ENCODE results near the gene WNT5B. TPM values are rescaled to one million over a fixed set of nuclear protein-coding genes. Genes with fewer than 3 reads are reported as not detected.

The WNT5B gene
- total RNA-seq, 2 donors from 2014 or later, result 0.71 to 6.1 TPM

DNA sequence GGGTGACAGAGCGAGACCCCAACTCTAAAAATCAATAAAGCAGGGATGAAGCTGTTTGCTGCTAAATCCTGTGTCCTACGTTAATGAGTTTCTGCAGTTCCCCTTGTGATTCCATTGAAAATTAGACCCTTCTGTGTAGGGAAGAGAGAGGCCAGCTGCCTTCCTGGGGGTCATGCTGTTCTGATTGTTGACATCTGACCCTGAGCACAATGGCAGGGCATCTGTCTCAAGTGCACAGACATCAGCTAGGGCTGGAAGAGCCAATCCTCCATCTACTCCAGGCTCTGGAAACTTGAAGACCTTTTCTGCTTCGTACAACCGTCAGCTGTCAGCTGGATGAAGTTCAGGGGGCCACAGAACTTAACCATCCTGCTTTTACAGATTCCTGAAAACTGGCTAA, 44.7 kb upstream of the WNT5B start:
- Mint-ChIP-seq H3K4me1 (peaks cover 33% of the 10 kb centered on the region), H3K9me3 (no peaks in the 10 kb centered on the region), H3K27me3 (ENCODE audit: insufficient read depth) (peaks cover 99% of the 10 kb centered on the region), H3K4me3 (no peak overlapping the region), H3K36me3 (ENCODE audit: low read depth) (no peaks in the 10 kb centered on the region), H3K27ac (no peak overlapping the region)
- TF ChIP-seq, protein P1, sequence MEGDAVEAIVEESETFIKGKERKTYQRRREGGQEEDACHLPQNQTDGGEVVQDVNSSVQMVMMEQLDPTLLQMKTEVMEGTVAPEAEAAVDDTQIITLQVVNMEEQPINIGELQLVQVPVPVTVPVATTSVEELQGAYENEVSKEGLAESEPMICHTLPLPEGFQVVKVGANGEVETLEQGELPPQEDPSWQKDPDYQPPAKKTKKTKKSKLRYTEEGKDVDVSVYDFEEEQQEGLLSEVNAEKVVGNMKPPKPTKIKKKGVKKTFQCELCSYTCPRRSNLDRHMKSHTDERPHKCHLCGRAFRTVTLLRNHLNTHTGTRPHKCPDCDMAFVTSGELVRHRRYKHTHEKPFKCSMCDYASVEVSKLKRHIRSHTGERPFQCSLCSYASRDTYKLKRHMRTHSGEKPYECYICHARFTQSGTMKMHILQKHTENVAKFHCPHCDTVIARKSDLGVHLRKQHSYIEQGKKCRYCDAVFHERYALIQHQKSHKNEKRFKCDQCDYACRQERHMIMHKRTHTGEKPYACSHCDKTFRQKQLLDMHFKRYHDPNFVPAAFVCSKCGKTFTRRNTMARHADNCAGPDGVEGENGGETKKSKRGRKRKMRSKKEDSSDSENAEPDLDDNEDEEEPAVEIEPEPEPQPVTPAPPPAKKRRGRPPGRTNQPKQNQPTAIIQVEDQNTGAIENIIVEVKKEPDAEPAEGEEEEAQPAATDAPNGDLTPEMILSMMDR (conservative IDR thresholded peaks at IDR 0.05), result no peak
- Histone ChIP-seq H3K4me3 (ENCODE audit: low read length) (no peak overlapping the region), H3K27ac (ENCODE audit: low read depth, low read length) (peak overlapping the region; percentile 89), H3K9ac (ENCODE audit: extremely low read depth, low read length, poor library complexity, severe bottlenecking) (no peak overlapping the region), H3K27me3 (ENCODE audit: control insufficient read depth, insufficient read depth, low read length, poor library complexity, severe bottlenecking) (peaks cover 94% of the 10 kb centered on the region), H3K36me3 (ENCODE audit: control insufficient read depth, insufficient read depth, low read length) (no peaks in the 10 kb centered on the region), H3K9me3 (ENCODE audit: control insufficient read depth, low read length) (no peaks in the 10 kb centered on the region), H3K4me1 (ENCODE audit: control insufficient read depth, insufficient read depth, low read length) (peaks cover 21% of the 10 kb centered on the region)
- WGBS, 2 experiments (ENCODE audit: insufficient coverage in 1 of 2, insufficient read length in 1 of 2), result 57 to 84% methylated on average over 4 of the region's 4 CpGs
- DNase-seq, result no peak

DNA sequence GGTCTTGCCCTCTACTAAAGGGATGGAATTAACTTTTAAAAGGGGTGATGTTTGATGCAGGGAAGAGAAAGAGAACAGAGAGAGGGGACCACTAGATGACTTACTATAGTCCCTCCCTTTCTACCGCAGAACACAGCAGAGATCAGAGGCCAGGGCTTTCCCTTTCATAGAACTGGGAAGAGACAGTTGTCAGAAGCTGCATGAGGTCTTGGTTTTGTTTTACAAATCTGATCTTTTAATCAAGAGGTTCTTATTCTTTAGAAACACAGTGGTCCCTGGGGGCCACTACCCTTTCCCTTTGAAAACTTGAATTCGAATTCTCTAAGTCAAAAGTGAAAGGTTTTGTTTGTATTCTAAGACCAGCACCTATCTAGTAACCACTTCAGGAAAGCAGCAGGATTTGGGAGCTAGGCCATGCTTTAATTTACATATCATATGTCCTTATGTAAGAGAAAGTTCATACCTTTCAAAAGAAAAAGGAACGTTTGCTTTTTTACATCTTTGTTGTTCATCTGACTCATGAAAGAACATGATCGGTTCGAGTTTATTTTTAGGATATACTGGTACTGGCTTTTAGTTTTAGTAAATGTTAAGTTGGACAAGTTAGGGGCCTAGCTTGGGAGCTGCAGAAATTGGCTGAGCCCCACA, 41.0 kb upstream of the WNT5B start:
- H3K36me3 Mint-ChIP-seq (ENCODE audit: low read depth), result peaks cover 4% of the 10 kb centered on the region
- 16 to 24% methylated on average over 4 to 5 of the region's 5 CpGs for WGBS, 2 experiments (ENCODE audit: insufficient coverage in 1 of 2, insufficient read length in 1 of 2)
- DNase-seq, result no peak
- no peak overlapping the region for H3K9ac ChIP-seq (ENCODE audit: extremely low read depth, low read length, poor library complexity, severe bottlenecking)
- peaks cover 97% of the 10 kb centered on the region for H3K27me3 Mint-ChIP-seq (ENCODE audit: insufficient read depth)
- no peaks in the 10 kb centered on the region for H3K9me3 Mint-ChIP-seq
- H3K27ac Mint-ChIP-seq, result no peak overlapping the region
- no peaks in the 10 kb centered on the region for H3K9me3 ChIP-seq (ENCODE audit: control insufficient read depth, low read length)
- H3K4me3 ChIP-seq (ENCODE audit: low read length), result no peak overlapping the region
- TF ChIP-seq, protein P1 (conservative IDR thresholded peaks at IDR 0.05), result no peak
- peaks cover 47% of the 10 kb centered on the region for H3K4me1 Mint-ChIP-seq
- peaks cover 15% of the 10 kb centered on the region for H3K4me1 ChIP-seq (ENCODE audit: control insufficient read depth, insufficient read depth, low read length)
- no peak overlapping the region for H3K4me3 Mint-ChIP-seq
- peaks cover 86% of the 10 kb centered on the region for H3K27me3 ChIP-seq (ENCODE audit: control insufficient read depth, insufficient read depth, low read length, poor library complexity, severe bottlenecking)
- H3K27ac ChIP-seq (ENCODE audit: low read depth, low read length), result no peak overlapping the region
- H3K36me3 ChIP-seq (ENCODE audit: control insufficient read depth, insufficient read depth, low read length), result no peaks in the 10 kb centered on the region

DNA sequence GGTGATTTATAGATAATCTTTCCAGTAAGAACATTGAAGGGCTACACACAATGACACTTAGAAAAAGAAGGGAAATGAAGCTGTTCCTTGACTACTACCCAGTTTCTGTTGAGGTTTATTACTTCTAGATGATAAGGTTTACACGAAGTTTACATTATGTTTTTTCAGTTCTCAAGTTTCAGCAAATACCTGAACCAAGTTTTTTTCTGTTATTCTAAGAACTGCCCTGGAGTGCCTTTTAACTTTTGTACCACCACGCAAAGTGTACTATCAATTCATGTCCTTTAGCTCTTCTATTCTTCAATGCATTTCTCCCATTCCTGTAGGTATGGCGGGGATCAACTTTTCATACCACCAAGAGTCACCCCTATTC, 40.5 kb upstream of the WNT5B start:
- Histone ChIP-seq H3K4me1 (ENCODE audit: control insufficient read depth, insufficient read depth, low read length) (peaks cover 16% of the 10 kb centered on the region), H3K27me3 (ENCODE audit: control insufficient read depth, insufficient read depth, low read length, poor library complexity, severe bottlenecking) (peaks cover 84% of the 10 kb centered on the region), H3K9ac (ENCODE audit: extremely low read depth, low read length, poor library complexity, severe bottlenecking) (no peak overlapping the region), H3K9me3 (ENCODE audit: control insufficient read depth, low read length) (no peaks in the 10 kb centered on the region), H3K4me3 (ENCODE audit: low read length) (no peak overlapping the region), H3K36me3 (ENCODE audit: control insufficient read depth, insufficient read depth, low read length) (no peaks in the 10 kb centered on the region), H3K27ac (ENCODE audit: low read depth, low read length) (no peak overlapping the region)
- H3K4me1 Mint-ChIP-seq, result peaks cover 52% of the 10 kb centered on the region
- no peaks in the 10 kb centered on the region for H3K9me3 Mint-ChIP-seq
- peaks cover 4% of the 10 kb centered on the region for H3K36me3 Mint-ChIP-seq (ENCODE audit: low read depth)
- 70 to 81% methylated on average over 2 to 3 of the region's 3 CpGs for WGBS, 2 experiments (ENCODE audit: insufficient coverage in 1 of 2, insufficient read length in 1 of 2)
- TF ChIP-seq, protein P1 (conservative IDR thresholded peaks at IDR 0.05), result no peak
- peaks cover 97% of the 10 kb centered on the region for H3K27me3 Mint-ChIP-seq (ENCODE audit: insufficient read depth)
- no peak overlapping the region for H3K27ac Mint-ChIP-seq
- H3K4me3 Mint-ChIP-seq, result no peak overlapping the region
- DNase-seq, result no peak
